ENCODE results near the gene KIF19.

- TF ChIP-seq POLR2A (IDR thresholded peaks at IDR 0.05) (no peak), CTCF (IDR thresholded peaks at IDR 0.05) (no peak)
Measured at GRCh38 chr17:74328487-74328886, 2.5 kb downstream of the KIF19 start.

All from thyroid gland (tissue), 4 donors.